ENCODE measurements around the gene CDK18.

Gene CDK18

GRCh38 chr1:205576011-205576410 is 71.5 kb downstream of the CDK18 start:
- no peak overlapping the region for H3K4me3 ChIP-seq (ENCODE audit: low read depth, low read length)
- H3K9ac ChIP-seq (ENCODE audit: low read depth, low read length): no peak overlapping the region
- peaks cover 11% of the 10 kb centered on the region; the same call in 1 of the 2 replicates for H3K4me1 ChIP-seq (ENCODE audit: control insufficient read depth, insufficient read depth, low read length)
- H3K9me3 ChIP-seq (ENCODE audit: control insufficient read depth, insufficient read depth, low read length): no peaks in the 10 kb centered on the region
- no peak overlapping the region for H3K27ac ChIP-seq (ENCODE audit: low read depth, low read length)
- no peaks in the 10 kb centered on the region for H3K36me3 ChIP-seq (ENCODE audit: control insufficient read depth, insufficient read depth, low read length)
- peaks cover 42% of the 10 kb centered on the region for H3K27me3 ChIP-seq (ENCODE audit: control insufficient read depth, insufficient read depth, low read length)

GRCh38 chr1:205576805-205577761 is 72.6 kb downstream of the CDK18 start:
- no peak overlapping the region for H3K4me3 ChIP-seq (ENCODE audit: low read depth, low read length)
- no peaks in the 10 kb centered on the region for H3K36me3 ChIP-seq (ENCODE audit: control insufficient read depth, insufficient read depth, low read length)
- peaks cover 32% of the 10 kb centered on the region for H3K27me3 ChIP-seq (ENCODE audit: control insufficient read depth, insufficient read depth, low read length)
- H3K9ac ChIP-seq (ENCODE audit: low read depth, low read length): no peak overlapping the region
- H3K4me1 ChIP-seq (ENCODE audit: control insufficient read depth, insufficient read depth, low read length): peaks cover 11% of the 10 kb centered on the region; the same call in 1 of the 2 replicates
- no peak overlapping the region for H3K27ac ChIP-seq (ENCODE audit: low read depth, low read length)
- H3K9me3 ChIP-seq (ENCODE audit: control insufficient read depth, insufficient read depth, low read length): no peaks in the 10 kb centered on the region

- Histone ChIP-seq H3K4me1 (ENCODE audit: control insufficient read depth, insufficient read depth, low read length) (peaks cover 11% of the 10 kb centered on the region; the same call in 1 of the 2 replicates), H3K4me3 (ENCODE audit: low read depth, low read length) (no peak overlapping the region), H3K27ac (ENCODE audit: low read depth, low read length) (no peak overlapping the region), H3K9ac (ENCODE audit: low read depth, low read length) (no peak overlapping the region), H3K27me3 (ENCODE audit: control insufficient read depth, insufficient read depth, low read length) (peaks cover 24% of the 10 kb centered on the region; the same call in 1 of the 2 replicates), H3K9me3 (ENCODE audit: control insufficient read depth, insufficient read depth, low read length) (no peaks in the 10 kb centered on the region), H3K36me3 (ENCODE audit: control insufficient read depth, insufficient read depth, low read length) (no peaks in the 10 kb centered on the region)
These were observed 73.6 kb downstream of the CDK18 start for GRCh38 chr1:205577874-205578658.

- Histone ChIP-seq H3K9ac (ENCODE audit: low read depth, low read length) (no peak overlapping the region), H3K9me3 (ENCODE audit: control insufficient read depth, insufficient read depth, low read length) (no peaks in the 10 kb centered on the region), H3K4me1 (ENCODE audit: control insufficient read depth, insufficient read depth, low read length) (peaks cover 11% of the 10 kb centered on the region; the same call in 1 of the 2 replicates), H3K27ac (ENCODE audit: low read depth, low read length) (no peak overlapping the region), H3K4me3 (ENCODE audit: low read depth, low read length) (no peak overlapping the region), H3K27me3 (ENCODE audit: control insufficient read depth, insufficient read depth, low read length) (peaks cover 24% of the 10 kb centered on the region; the same call in 1 of the 2 replicates), H3K36me3 (ENCODE audit: control insufficient read depth, insufficient read depth, low read length) (no peaks in the 10 kb centered on the region)
These were observed 74.5 kb downstream of the CDK18 start for GRCh38 chr1:205578780-205579571.

- Histone ChIP-seq H3K4me1 (ENCODE audit: control insufficient read depth, insufficient read depth, low read length) (peaks cover 11% of the 10 kb centered on the region; the same call in 1 of the 2 replicates), H3K27ac (ENCODE audit: low read depth, low read length) (no peak overlapping the region)
These were observed 75.2 kb downstream of the CDK18 start for GRCh38 chr1:205579711-205580110.

GRCh38 chr1:205580140-205580922 is 75.9 kb downstream of the CDK18 start:
- Histone ChIP-seq H3K4me1 (ENCODE audit: control insufficient read depth, insufficient read depth, low read length) (peaks cover 11% of the 10 kb centered on the region; the same call in 1 of the 2 replicates), H3K9me3 (ENCODE audit: control insufficient read depth, insufficient read depth, low read length) (no peaks in the 10 kb centered on the region), H3K27ac (ENCODE audit: low read depth, low read length) (no peak overlapping the region), H3K9ac (ENCODE audit: low read depth, low read length) (no peak overlapping the region), H3K27me3 (ENCODE audit: control insufficient read depth, insufficient read depth, low read length) (peaks cover 20% of the 10 kb centered on the region; the same call in 1 of the 2 replicates), H3K4me3 (ENCODE audit: low read depth, low read length) (no peak overlapping the region), H3K36me3 (ENCODE audit: control insufficient read depth, insufficient read depth, low read length) (no peaks in the 10 kb centered on the region)

More at GRCh38 chr1:205579711-205580110, 75.2 kb downstream of the CDK18 start:
- Histone ChIP-seq H3K9me3 (ENCODE audit: control insufficient read depth, insufficient read depth, low read length) (no peaks in the 10 kb centered on the region), H3K36me3 (ENCODE audit: control insufficient read depth, insufficient read depth, low read length) (no peaks in the 10 kb centered on the region), H3K4me3 (ENCODE audit: low read depth, low read length) (no peak overlapping the region), H3K9ac (ENCODE audit: low read depth, low read length) (no peak overlapping the region), H3K27me3 (ENCODE audit: control insufficient read depth, insufficient read depth, low read length) (peaks cover 24% of the 10 kb centered on the region; the same call in 1 of the 2 replicates)

- peaks cover 11% of the 10 kb centered on the region; the same call in 1 of the 2 replicates for H3K4me1 ChIP-seq (ENCODE audit: control insufficient read depth, insufficient read depth, low read length)
- no peak overlapping the region for H3K9ac ChIP-seq (ENCODE audit: low read depth, low read length)
- H3K9me3 ChIP-seq (ENCODE audit: control insufficient read depth, insufficient read depth, low read length): no peaks in the 10 kb centered on the region
- no peaks in the 10 kb centered on the region for H3K36me3 ChIP-seq (ENCODE audit: control insufficient read depth, insufficient read depth, low read length)
- peaks cover 20% of the 10 kb centered on the region; the same call in 1 of the 2 replicates for H3K27me3 ChIP-seq (ENCODE audit: control insufficient read depth, insufficient read depth, low read length)
- no peak overlapping the region for H3K4me3 ChIP-seq (ENCODE audit: low read depth, low read length)
- H3K27ac ChIP-seq (ENCODE audit: low read depth, low read length): no peak overlapping the region
These were observed 76.4 kb downstream of the CDK18 start for GRCh38 chr1:205580923-205581180.

- Histone ChIP-seq H3K4me3 (ENCODE audit: low read depth, low read length) (no peak overlapping the region), H3K36me3 (ENCODE audit: control insufficient read depth, insufficient read depth, low read length) (no peaks in the 10 kb centered on the region), H3K27me3 (ENCODE audit: control insufficient read depth, insufficient read depth, low read length) (peaks cover 20% of the 10 kb centered on the region; the same call in 1 of the 2 replicates), H3K4me1 (ENCODE audit: control insufficient read depth, insufficient read depth, low read length) (peaks cover 11% of the 10 kb centered on the region; the same call in 1 of the 2 replicates), H3K9ac (ENCODE audit: low read depth, low read length) (no peak overlapping the region), H3K9me3 (ENCODE audit: control insufficient read depth, insufficient read depth, low read length) (no peaks in the 10 kb centered on the region), H3K27ac (ENCODE audit: low read depth, low read length) (no peak overlapping the region)
These were observed 77.0 kb downstream of the CDK18 start for GRCh38 chr1:205581321-205581980.

GRCh38 chr1:205582046-205582445 is 77.6 kb downstream of the CDK18 start:
- no peak overlapping the region for H3K9ac ChIP-seq (ENCODE audit: low read depth, low read length)
- no peaks in the 10 kb centered on the region for H3K9me3 ChIP-seq (ENCODE audit: control insufficient read depth, insufficient read depth, low read length)
- H3K27me3 ChIP-seq (ENCODE audit: control insufficient read depth, insufficient read depth, low read length): peaks cover 20% of the 10 kb centered on the region; the same call in 1 of the 2 replicates
- no peak overlapping the region for H3K4me3 ChIP-seq (ENCODE audit: low read depth, low read length)
- H3K27ac ChIP-seq (ENCODE audit: low read depth, low read length): no peak overlapping the region
- peaks cover 11% of the 10 kb centered on the region; the same call in 1 of the 2 replicates for H3K4me1 ChIP-seq (ENCODE audit: control insufficient read depth, insufficient read depth, low read length)
- no peaks in the 10 kb centered on the region for H3K36me3 ChIP-seq (ENCODE audit: control insufficient read depth, insufficient read depth, low read length)
